CD4-positive, alpha-beta T cell treated with Interleukin-15 for 1 hour (primary cell): ENCODE results near the gene KIRREL2.
"Not testable (repeated sequence)": the region's sequence is repeated elsewhere in the genome, so short reads cannot be mapped to it uniquely, and the experiment has no call there.

ENCODE experiments used
- DNase-seq: peaks from one replicate; pipeline ENCODE4 v3.0.0-alpha.2; 2020

Gene KIRREL2

GRCh38 chr19:35870124-35870736 lies 13.5 kb downstream of the KIRREL2 start:
- not testable (repeated sequence) for DNase-seq

- no peak for DNase-seq
Measured at GRCh38 chr19:35870798-35871197, 14.1 kb downstream of the KIRREL2 start.

GRCh38 chr19:35871611-35872010 lies 14.9 kb downstream of the KIRREL2 start:
- no peak for DNase-seq

- DNase-seq = no peak
Measured at GRCh38 chr19:35872180-35872579, 15.5 kb downstream of the KIRREL2 start.

GRCh38 chr19:35874392-35874930 lies 17.8 kb downstream of the KIRREL2 start:
- no peak for DNase-seq

- DNase-seq = no peak
Measured at GRCh38 chr19:35879068-35879467, 22.4 kb downstream of the KIRREL2 start.

GRCh38 chr19:35879770-35880317 lies 23.1 kb downstream of the KIRREL2 start:
- DNase-seq = peak; percentile 76

GRCh38 chr19:35882114-35882832 lies 25.6 kb downstream of the KIRREL2 start:
- no peak for DNase-seq

- DNase-seq = peak; percentile 38
Measured at GRCh38 chr19:35883882-35884281, 27.2 kb downstream of the KIRREL2 start.

- peak; percentile 24 for DNase-seq
Measured at GRCh38 chr19:35885225-35885738, 28.6 kb downstream of the KIRREL2 start.

- peak; percentile 26 for DNase-seq
Measured at GRCh38 chr19:35885904-35886303, 29.2 kb downstream of the KIRREL2 start.

- no peak for DNase-seq
Measured at GRCh38 chr19:35887197-35887596, 30.5 kb downstream of the KIRREL2 start.

GRCh38 chr19:35888398-35888797 lies 31.7 kb downstream of the KIRREL2 start:
- no peak for DNase-seq

GRCh38 chr19:35889370-35890112 lies 32.8 kb downstream of the KIRREL2 start:
- DNase-seq = peak; percentile 19

- DNase-seq = peak; percentile 20
Measured at GRCh38 chr19:35890113-35890650, 33.5 kb downstream of the KIRREL2 start.

- DNase-seq = not testable (repeated sequence)
Measured at GRCh38 chr19:35891819-35892218, 35.1 kb downstream of the KIRREL2 start.

- DNase-seq = no peak
Measured at GRCh38 chr19:35894342-35894741, 37.6 kb downstream of the KIRREL2 start.

GRCh38 chr19:35895911-35896642 lies 39.4 kb downstream of the KIRREL2 start:
- no peak for DNase-seq

GRCh38 chr19:35896643-35897040 lies 39.9 kb downstream of the KIRREL2 start:
- DNase-seq = no peak

- no peak for DNase-seq
Measured at GRCh38 chr19:35897706-35898451, 41.2 kb downstream of the KIRREL2 start.

GRCh38 chr19:35898499-35898809 lies 41.7 kb downstream of the KIRREL2 start:
- no peak for DNase-seq
